Smooth muscle cell (in vitro differentiated cells): ENCODE data around the gene GABBR2. TPM values are rescaled to one million over a fixed set of nuclear protein-coding genes. Genes with fewer than 3 reads are reported as not detected.

Source experiments
- DNase-seq: peaks from one replicate; lab custom pipeline; 2025; ENCODE audit not compliant: unreplicated experiment; lab: John Stamatoyannopoulos, UW
- H2AFZ ChIP-seq: fragments of 200-600 bp; sonication (generic); 2 replicates; pipeline ENCODE4 v1.6.0; 2016; ENCODE audit warnings: antibody characterized with exemption, low read depth, mild to moderate bottlenecking
- H3F3A ChIP-seq: fragments of 200-600 bp; sonication (generic); 2 replicates; pipeline ENCODE4 v1.6.0; 2017; ENCODE audit warnings: antibody characterized with exemption, low read depth
- H3K27ac ChIP-seq: fragments of 200-600 bp; sonication (generic); 2 replicates; pipeline ENCODE4 v1.5.1; 2016; ENCODE audit warnings: low read depth, mild to moderate bottlenecking
- H3K27me3 ChIP-seq: fragments of 200-600 bp; sonication (generic); 2 replicates; pipeline ENCODE4 v1.6.1; 2016; ENCODE audit warnings: low read depth, mild to moderate bottlenecking
- H3K36me3 ChIP-seq: fragments of 200-600 bp; sonication (generic); 2 replicates; pipeline ENCODE4 v1.5.1; 2016; ENCODE audit warnings: low read depth
- H3K4me1 ChIP-seq: fragments of 200-600 bp; sonication (generic); 2 replicates; pipeline ENCODE4 v1.5.1; 2016; ENCODE audit warnings: low read depth
- H3K4me2 ChIP-seq: fragments of 200-600 bp; sonication (generic); 2 replicates; pipeline ENCODE4 v1.6.0; 2016; ENCODE audit warnings: mild to moderate bottlenecking
- H3K4me3 ChIP-seq: fragments of 200-600 bp; sonication (generic); 2 replicates; pipeline ENCODE4 v1.5.1; 2016; ENCODE audit warnings: mild to moderate bottlenecking
- H3K79me2 ChIP-seq: fragments of 200-600 bp; sonication (generic); 2 replicates; pipeline ENCODE4 v1.6.0; 2016; ENCODE audit warnings: low read depth, mild to moderate bottlenecking
- H3K9ac ChIP-seq: fragments of 200-600 bp; sonication (generic); 2 replicates; pipeline ENCODE4 v1.6.0; 2016; ENCODE audit warnings: low read depth
- H3K9me3 ChIP-seq: fragments of 200-600 bp; sonication (generic); replicated peaks from 2 replicates; pipeline ENCODE4 v1.5.1; 2016; ENCODE audit warnings: low read depth
- H4K20me1 ChIP-seq: fragments of 200-600 bp; sonication (generic); 2 replicates; pipeline ENCODE4 v1.6.0; 2016; ENCODE audit warnings: low read depth
- CTCF ChIP-seq: fragments of 200-600 bp; sonication (generic); IDR thresholded peaks from 2 replicates; pipeline ENCODE4 v1.5.1; 2017; ENCODE audit warnings: borderline replicate concordance, mild to moderate bottlenecking, antibody characterized with exemption; ENCODE audit not compliant: insufficient read depth, poor library complexity, severe bottlenecking
- WGBS: methylation state at CpG from one replicate; pipeline ENCODE4 v1.1.7; 2016; ENCODE audit warnings: low lambda C conversion rate; 5-methylcytosine and 5-hydroxymethylcytosine counted together
- polyA plus RNA-seq: library from polyadenylated mRNA; unstranded; fragments of >200 nt; fragmentation: Nextera tagmentation; extraction: Ambion mirVana; gene quantifications from 2 replicates; pipeline ENCODE4 v1.2.1, GENCODE V29; 2016
- total RNA-seq: library from RNA; depleted of rRNA; stranded (reverse); fragments of >200 nt; gene quantifications from 2 replicates; pipeline ENCODE4 v1.2.3, GENCODE V29; 2014

Gene GABBR2
- total and polyA plus RNA-seq, 2 experiments from 2014 or later, result 0.25 TPM; not detected in 1

- no peaks in the 10 kb centered on the region for H4K20me1 ChIP-seq
- no peak overlapping the region for H2AFZ ChIP-seq
- H3K27ac ChIP-seq, result no peak overlapping the region
- no peaks in the 10 kb centered on the region for H3K9me3 ChIP-seq
- no peaks in the 10 kb centered on the region for H3K4me1 ChIP-seq
- peaks cover 11% of the 10 kb centered on the region for H3K27me3 ChIP-seq
- H3K79me2 ChIP-seq, result no peaks in the 10 kb centered on the region
- no peak overlapping the region for H3K4me2 ChIP-seq
- H3K9ac ChIP-seq, result no peak overlapping the region
- 78% methylated on average over 2 of the region's 2 CpGs for WGBS
- H3K36me3 ChIP-seq, result no peaks in the 10 kb centered on the region
- TF ChIP-seq CTCF, result no peak
- no peak overlapping the region for H3K4me3 ChIP-seq
- no peaks in the 10 kb centered on the region for H3F3A ChIP-seq
- DNase-seq, result no peak
Measured at GRCh38 chr9:98280162-98280561, 428.6 kb downstream of the GABBR2 start.

- Histone ChIP-seq H3K4me2 (no peak overlapping the region), H3F3A (no peaks in the 10 kb centered on the region), H2AFZ (no peak overlapping the region), H3K79me2 (no peaks in the 10 kb centered on the region), H3K36me3 (no peaks in the 10 kb centered on the region), H3K9me3 (no peaks in the 10 kb centered on the region), H3K27me3 (peaks cover 11% of the 10 kb centered on the region), H4K20me1 (no peaks in the 10 kb centered on the region), H3K27ac (no peak overlapping the region), H3K4me1 (no peaks in the 10 kb centered on the region), H3K4me3 (no peak overlapping the region), H3K9ac (no peak overlapping the region)
- WGBS, result 69% methylated on average over 10 of the region's 10 CpGs
- no peak for DNase-seq
- TF ChIP-seq CTCF, result no peak
Measured at GRCh38 chr9:98276907-98277469, 431.7 kb downstream of the GABBR2 start.

GRCh38 chr9:98275159-98275558, 433.6 kb downstream of the GABBR2 start:
- Histone ChIP-seq H3K4me2 (no peak overlapping the region), H3K4me3 (no peak overlapping the region), H3F3A (no peaks in the 10 kb centered on the region), H3K9ac (no peak overlapping the region), H2AFZ (no peak overlapping the region), H4K20me1 (no peaks in the 10 kb centered on the region), H3K27ac (no peak overlapping the region), H3K27me3 (peaks cover 11% of the 10 kb centered on the region), H3K79me2 (no peaks in the 10 kb centered on the region), H3K9me3 (no peaks in the 10 kb centered on the region), H3K4me1 (no peaks in the 10 kb centered on the region), H3K36me3 (no peaks in the 10 kb centered on the region)
- no peak for DNase-seq
- TF ChIP-seq CTCF, result no peak
- WGBS, result 97% methylated on average over 2 of the region's 2 CpGs

- WGBS, result 91% methylated on average over 3 of the region's 3 CpGs
- H3K4me1 ChIP-seq, result no peaks in the 10 kb centered on the region
- H3K9me3 ChIP-seq, result no peaks in the 10 kb centered on the region
- H3K4me3 ChIP-seq, result no peak overlapping the region
- no peaks in the 10 kb centered on the region for H3K79me2 ChIP-seq
- H3K27me3 ChIP-seq, result no peaks in the 10 kb centered on the region
- H3K9ac ChIP-seq, result no peak overlapping the region
- no peaks in the 10 kb centered on the region for H3K36me3 ChIP-seq
- H3F3A ChIP-seq, result no peaks in the 10 kb centered on the region
- H2AFZ ChIP-seq, result no peak overlapping the region
- no peak overlapping the region for H3K4me2 ChIP-seq
- no peak for TF ChIP-seq CTCF
- no peak overlapping the region for H3K27ac ChIP-seq
- H4K20me1 ChIP-seq, result no peaks in the 10 kb centered on the region
- no peak for DNase-seq
Measured at GRCh38 chr9:98272083-98272482, 436.7 kb downstream of the GABBR2 start.
